ENCODE measurements around the gene CPTP.
A peak's percentile ranks its signal among the peaks of the same experiment; 100 is the strongest.

Gene CPTP

GRCh38 chr1:1324524-1325287, at the start of gene CPTP, which contains the start of gene INTS11:
TSS of gene CPTP (plus strand) at chr1:1324802. CDS start at chr1:1326911, 2,109 bp downstream.
TSS of gene INTS11 (minus strand) at chr1:1324660. CDS start at chr1:1324608, 52 bp downstream.
- DNase-seq, result peak; percentile 80

GRCh38 chr1:1274931-1275431, 49.6 kb upstream of the CPTP start:
- DNase-seq, result no peak

GRCh38 chr1:1275836-1276235, 48.8 kb upstream of the CPTP start:
- no peak for DNase-seq

GRCh38 chr1:1278620-1279019, 46.0 kb upstream of the CPTP start:
- no peak for DNase-seq

GRCh38 chr1:1279028-1279427, 45.6 kb upstream of the CPTP start:
- DNase-seq, result no peak

- no peak for DNase-seq
Observed at GRCh38 chr1:1280782-1281481, 43.7 kb upstream of the CPTP start.

- DNase-seq, result peak; percentile 53
Observed at GRCh38 chr1:1281533-1282321, 42.9 kb upstream of the CPTP start.

GRCh38 chr1:1282998-1283397, 41.6 kb upstream of the CPTP start:
- no peak for DNase-seq

- no peak for DNase-seq
Observed at GRCh38 chr1:1283821-1284220, 40.8 kb upstream of the CPTP start.

GRCh38 chr1:1284221-1285101, 40.1 kb upstream of the CPTP start:
- DNase-seq, result no peak

- DNase-seq, result no peak
Observed at GRCh38 chr1:1285102-1285571, 39.5 kb upstream of the CPTP start.

- no peak for DNase-seq
Observed at GRCh38 chr1:1285611-1286311, 38.8 kb upstream of the CPTP start.

GRCh38 chr1:1286313-1287261, 38.0 kb upstream of the CPTP start:
- no peak for DNase-seq

- DNase-seq, result no peak
Observed at GRCh38 chr1:1287288-1288110, 37.1 kb upstream of the CPTP start.

GRCh38 chr1:1290238-1290731, 34.3 kb upstream of the CPTP start:
- DNase-seq, result no peak

GRCh38 chr1:1291023-1291528, 33.5 kb upstream of the CPTP start:
- DNase-seq, result no peak

GRCh38 chr1:1291548-1292441, 32.8 kb upstream of the CPTP start:
- peak; percentile 42 for DNase-seq

- DNase-seq, result no peak
Observed at GRCh38 chr1:1292442-1292779, 32.2 kb upstream of the CPTP start.

Measured in NCI-H2029 (cell line).